Fibroblast of lung (primary cell): Measurements from ENCODE around the gene CYP2J2. TPM values are rescaled to one million over a fixed set of nuclear protein-coding genes. Genes with fewer than 3 reads are reported as not detected.

Source experiments
- DNase-seq, 2 donors: peaks; one replicate each; pipeline versions ENCODE4 v3.0.0 to v3.0.0-alpha.2; 2010; ENCODE audit warnings: low read depth in 2 of 2
- H2AFZ ChIP-seq: 2 replicates; pipeline ENCODE4 v1.5.1; 2012; ENCODE audit warnings: low read length, control low read depth, inconsistent platforms
- H3K27ac ChIP-seq: 2 replicates; pipeline ENCODE4 v1.5.1; 2011; ENCODE audit warnings: low read length, control low read depth; ENCODE audit not compliant: insufficient read depth
- H3K27me3 ChIP-seq: 2 replicates; pipeline ENCODE4 v1.5.1; 2011; ENCODE audit warnings: mild to moderate bottlenecking, low read length; ENCODE audit not compliant: control insufficient read depth, insufficient read depth
- H3K36me3 ChIP-seq: 2 replicates; pipeline ENCODE4 v1.5.1; 2011; ENCODE audit warnings: low read length; ENCODE audit not compliant: control insufficient read depth, insufficient read depth
- H3K4me1 ChIP-seq: 2 replicates; pipeline ENCODE4 v1.5.1; 2011; ENCODE audit warnings: low read length; ENCODE audit not compliant: control insufficient read depth, insufficient read depth; ENCODE audit errors: extremely low read depth
- H3K4me2 ChIP-seq: 2 replicates; pipeline ENCODE4 v1.5.1; 2011; ENCODE audit warnings: low read length, control low read depth; ENCODE audit not compliant: insufficient read depth; ENCODE audit errors: extremely low read depth
- H3K4me3 ChIP-seq, 4 experiments: fragments of 200-600 bp in 1 of 4; sonication (generic) in 1 of 4; replicated peaks in 1 of 4; 2 replicates each; pipeline ENCODE4 v1.5.1; 2011 to 2016; ENCODE audit warnings: low read length in 4 of 4, low read depth in 3 of 4, mild to moderate bottlenecking in 3 of 4, control low read depth in 2 of 4, inconsistent platforms in 1 of 4, mixed read lengths in 1 of 4; ENCODE audit not compliant: insufficient read depth in 1 of 4; ENCODE audit errors: control extremely low read depth in 1 of 4
- H3K79me2 ChIP-seq: 2 replicates; pipeline ENCODE4 v1.5.1; 2012; ENCODE audit warnings: mild to moderate bottlenecking, low read length, inconsistent platforms; ENCODE audit not compliant: control insufficient read depth, insufficient read depth
- H3K9ac ChIP-seq: 2 replicates; pipeline ENCODE4 v1.5.1; 2011; ENCODE audit warnings: mild to moderate bottlenecking, low read length, control low read depth; ENCODE audit not compliant: insufficient read depth
- H3K9me3 ChIP-seq: 2 replicates; pipeline ENCODE4 v1.5.1; 2012; ENCODE audit warnings: low read depth, low read length; ENCODE audit not compliant: control insufficient read depth, insufficient read depth
- H4K20me1 ChIP-seq: 2 replicates; pipeline ENCODE4 v1.5.1; 2011; ENCODE audit warnings: low read length; ENCODE audit not compliant: control insufficient read depth, insufficient read depth; ENCODE audit errors: extremely low read depth
- CTCF ChIP-seq, 2 donors: IDR thresholded peaks in 1 of 2; conservative IDR thresholded peaks in 1 of 2; 1 replicate in 1 of 2; 2 replicates in 1 of 2; pipeline ENCODE4 v1.5.1; 2011 to 2012; ENCODE audit warnings: low read length in 2 of 2, control low read depth in 1 of 2, inconsistent platforms in 1 of 2, low read depth in 1 of 2, mild to moderate bottlenecking in 1 of 2
- EZH2 ChIP-seq: IDR thresholded peaks from 2 replicates; pipeline ENCODE4 v1.5.1; 2012; ENCODE audit warnings: low read length, control low read depth, mild to moderate bottlenecking; ENCODE audit errors: missing control alignments
- polyA plus RNA-seq, 2 donors: library from polyadenylated mRNA; depleted of rRNA in 1 of 2; stranded (reverse) in 1 of 2; unstranded in 1 of 2; fragments of >200 nt; gene quantifications; 2 replicates each; pipeline ENCODE4 v1.2.1, GENCODE V29; 2011 to 2012; ENCODE audit warnings: missing spikeins in 1 of 2
- total RNA-seq: library from RNA; depleted of rRNA; stranded (reverse); fragments of >200 nt; gene quantifications from 2 replicates; pipeline ENCODE4 v1.2.1, GENCODE V29; 2014

The CYP2J2 gene
- total and polyA plus RNA-seq, 2 donors (not counting 1 experiment from before 2014, with no cell fraction given): 0.03 to 0.17 TPM

DNA sequence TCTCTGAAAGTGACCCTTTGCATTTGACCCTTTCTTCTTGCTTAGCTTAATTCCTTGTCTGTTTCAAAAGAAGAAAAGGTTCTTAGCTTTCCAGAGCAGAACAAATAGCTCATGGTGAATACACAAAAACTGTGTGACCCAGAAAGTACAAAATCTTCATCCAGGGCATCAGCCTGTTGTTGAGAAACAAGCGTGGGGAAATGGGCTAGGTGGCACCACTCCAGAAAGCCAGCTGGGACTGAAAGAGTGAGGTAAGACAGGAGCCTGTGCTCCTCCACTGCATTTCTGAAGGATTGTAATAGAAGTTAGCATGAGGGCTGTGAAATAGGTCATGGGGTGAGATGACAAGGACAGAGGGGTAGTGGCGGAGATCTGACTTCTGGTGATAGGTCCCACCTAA, 45.8 kb downstream of the CYP2J2 start:
- no peaks in the 10 kb centered on the region for H3K36me3 ChIP-seq
- H3K79me2 ChIP-seq: no peaks in the 10 kb centered on the region
- no peak overlapping the region for H3K27ac ChIP-seq
- no peaks in the 10 kb centered on the region for H3K4me1 ChIP-seq
- H3K4me3 ChIP-seq: no peak overlapping the region
- H2AFZ ChIP-seq: no peak overlapping the region
- H3K9ac ChIP-seq: no peak overlapping the region
- no peak for TF ChIP-seq EZH2
- no peak for TF ChIP-seq CTCF (conservative IDR thresholded peaks at IDR 0.05 in 1 of 2, IDR thresholded peaks at IDR 0.05 in 1 of 2; ENCODE audit: low read depth in 1 of 2, low read length in 2 of 2)
- H3K4me2 ChIP-seq: no peak overlapping the region
- DNase-seq: peak in 1 of 2 donors; percentile 30
- H3K27me3 ChIP-seq: no peaks in the 10 kb centered on the region
- no peaks in the 10 kb centered on the region for H4K20me1 ChIP-seq
- H3K9me3 ChIP-seq: no peaks in the 10 kb centered on the region

GRCh38 chr1:59879996-59880505, 46.5 kb downstream of the CYP2J2 start:
- H3K9me3 ChIP-seq: no peaks in the 10 kb centered on the region
- no peak overlapping the region for H2AFZ ChIP-seq
- H4K20me1 ChIP-seq: no peaks in the 10 kb centered on the region
- no peak for TF ChIP-seq CTCF (conservative IDR thresholded peaks at IDR 0.05 in 1 of 2, IDR thresholded peaks at IDR 0.05 in 1 of 2; ENCODE audit: low read depth in 1 of 2, low read length in 2 of 2)
- no peak for TF ChIP-seq EZH2
- H3K79me2 ChIP-seq: no peaks in the 10 kb centered on the region
- no peaks in the 10 kb centered on the region for H3K27me3 ChIP-seq
- H3K4me2 ChIP-seq: no peak overlapping the region
- H3K4me3 ChIP-seq: no peak overlapping the region
- no peaks in the 10 kb centered on the region for H3K4me1 ChIP-seq
- no peak for DNase-seq
- no peaks in the 10 kb centered on the region for H3K36me3 ChIP-seq
- H3K27ac ChIP-seq: no peak overlapping the region
- no peak overlapping the region for H3K9ac ChIP-seq

DNA sequence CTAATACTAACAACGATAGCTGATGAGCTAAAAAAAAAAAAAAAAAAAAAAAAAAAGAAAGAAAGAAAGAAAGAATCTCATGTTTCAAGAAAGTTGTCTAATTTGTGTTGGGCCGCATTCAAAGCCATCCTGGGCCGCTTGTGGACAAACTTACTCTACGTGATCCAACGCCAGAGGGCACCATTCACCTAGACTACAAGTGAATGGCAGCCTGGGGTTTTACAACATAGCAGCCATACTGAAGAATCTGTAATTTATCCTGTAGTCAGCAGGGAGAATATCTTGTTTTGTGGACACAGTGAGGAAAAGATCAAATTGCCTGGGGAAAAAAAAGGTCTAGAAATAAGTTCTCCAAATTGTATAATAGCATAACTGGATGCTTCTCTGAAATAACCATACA, 47.0 kb downstream of the CYP2J2 start:
- H3K4me1 ChIP-seq: no peaks in the 10 kb centered on the region
- no peaks in the 10 kb centered on the region for H3K9me3 ChIP-seq
- no peaks in the 10 kb centered on the region for H3K79me2 ChIP-seq
- H3K4me3 ChIP-seq: no peak overlapping the region
- no peak overlapping the region for H3K9ac ChIP-seq
- H3K27me3 ChIP-seq: no peaks in the 10 kb centered on the region
- peak; percentile 58 to 75 for DNase-seq
- no peaks in the 10 kb centered on the region for H4K20me1 ChIP-seq
- H3K4me2 ChIP-seq: no peak overlapping the region
- no peaks in the 10 kb centered on the region for H3K36me3 ChIP-seq
- TF ChIP-seq CTCF (conservative IDR thresholded peaks at IDR 0.05 in 1 of 2, IDR thresholded peaks at IDR 0.05 in 1 of 2; ENCODE audit: low read depth in 1 of 2, low read length in 2 of 2): peak; percentile 53 to 55
- TF ChIP-seq EZH2: no peak
- H2AFZ ChIP-seq: no peak overlapping the region
- no peak overlapping the region for H3K27ac ChIP-seq
